CD14-positive monocyte (primary cell): ENCODE results near the gene F7. TPM values are rescaled to one million over a fixed set of nuclear protein-coding genes. Genes with fewer than 3 reads are reported as not detected.

Experiments
- DNase-seq, 3 donors: peaks; one replicate each; pipeline ENCODE4 v3.0.0-alpha.2; 2011 to 2022
- H2AFZ ChIP-seq: 2 replicates; pipeline ENCODE4 v1.6.0; 2012; ENCODE audit warnings: mild to moderate bottlenecking, low read depth, low read length, inconsistent platforms; ENCODE audit not compliant: insufficient read depth, poor library complexity, severe bottlenecking
- H3K27ac ChIP-seq, 2 donors: 1 replicate in 1 of 2; 2 replicates in 1 of 2; pipeline ENCODE4 v1.5.1; 2012 to 2013; ENCODE audit warnings: low read length in 2 of 2, control low read depth in 1 of 2, inconsistent platforms in 1 of 2, low read depth in 1 of 2, mild to moderate bottlenecking in 1 of 2
- H3K27me3 ChIP-seq, 2 donors: one replicate each; pipeline versions ENCODE4 v1.6.0 to v1.6.1; 2011 to 2013; ENCODE audit warnings: low read length in 2 of 2; ENCODE audit not compliant: control insufficient read depth in 2 of 2, insufficient read depth in 2 of 2
- H3K36me3 ChIP-seq, 2 donors: replicated peaks in 1 of 2; 1 replicate in 1 of 2; 2 replicates in 1 of 2; pipeline versions ENCODE4 v1.5.1 to v1.6.1; 2012 to 2013; ENCODE audit warnings: low read length in 2 of 2, control low read depth in 1 of 2, inconsistent platforms in 1 of 2, mild to moderate bottlenecking in 1 of 2; ENCODE audit not compliant: insufficient read depth in 2 of 2, control insufficient read depth in 1 of 2
- H3K4me1 ChIP-seq, 2 donors: 1 replicate in 1 of 2; 2 replicates in 1 of 2; pipeline versions ENCODE4 v1.5.1 to v1.6.1; 2012 to 2013; ENCODE audit warnings: low read length in 2 of 2, control low read depth in 1 of 2, inconsistent platforms in 1 of 2, mild to moderate bottlenecking in 1 of 2, moderate library complexity in 1 of 2; ENCODE audit not compliant: insufficient read depth in 2 of 2, control insufficient read depth in 1 of 2
- H3K4me2 ChIP-seq: replicated peaks from 2 replicates; pipeline ENCODE3; 2012; ENCODE audit warnings: low read length, moderate library complexity, mild to moderate bottlenecking; ENCODE audit not compliant: poor library complexity, severe bottlenecking; ENCODE audit errors: extremely low read depth
- H3K4me3 ChIP-seq, 3 experiments: fragments of 200-600 bp in 1 of 3; sonication (generic) in 1 of 3; replicated peaks in 1 of 3; 1 replicate in 2 of 3; 2 replicates in 1 of 3; pipeline ENCODE4 v1.5.1; 2011 to 2013; ENCODE audit warnings: low read length in 3 of 3, mild to moderate bottlenecking in 3 of 3, control low read depth in 2 of 3, low read depth in 2 of 3, inconsistent platforms in 1 of 3, moderate library complexity in 1 of 3
- H3K79me2 ChIP-seq: 2 replicates; pipeline ENCODE4 v1.6.0; 2012; ENCODE audit warnings: mild to moderate bottlenecking, control low read depth, inconsistent platforms, low read length, moderate library complexity; ENCODE audit not compliant: insufficient read depth
- H3K9ac ChIP-seq: 2 replicates; pipeline ENCODE4 v1.6.0; 2017; ENCODE audit warnings: low read length, mild to moderate bottlenecking; ENCODE audit not compliant: insufficient read depth, poor library complexity, severe bottlenecking
- H3K9me3 ChIP-seq, 2 donors: replicated peaks in 1 of 2; 1 replicate in 1 of 2; 2 replicates in 1 of 2; pipeline versions ENCODE4 v1.5.1 to v1.6.1; 2012 to 2013; ENCODE audit warnings: low read length in 2 of 2, control low read depth in 1 of 2; ENCODE audit not compliant: control insufficient read depth in 1 of 2, insufficient read depth in 1 of 2
- H4K20me1 ChIP-seq: 2 replicates; pipeline ENCODE4 v1.6.0; 2012; ENCODE audit warnings: mild to moderate bottlenecking, low read length, control low read depth, moderate library complexity; ENCODE audit not compliant: insufficient read depth
- H3K27ac Mint-ChIP-seq, 7 donors: one replicate each; pipeline ENCODE4 v1.8.0; 2020; ENCODE audit warnings: mild to moderate bottlenecking in 7 of 7, mixed read lengths in 7 of 7, moderate library complexity in 6 of 7, inconsistent platforms in 2 of 7
- H3K27me3 Mint-ChIP-seq, 3 donors: one replicate each; pipeline ENCODE4 v1.8.0; 2021 to 2022; ENCODE audit warnings: low read depth in 3 of 3, mild to moderate bottlenecking in 3 of 3, mixed read lengths in 3 of 3, moderate library complexity in 3 of 3, inconsistent platforms in 1 of 3
- H3K36me3 Mint-ChIP-seq, 2 donors: one replicate each; pipeline ENCODE4 v1.8.0; 2020; ENCODE audit warnings: mixed read lengths in 2 of 2, inconsistent platforms in 1 of 2, mild to moderate bottlenecking in 1 of 2
- H3K4me1 Mint-ChIP-seq: one replicate; pipeline ENCODE4 v1.8.0; 2020; ENCODE audit warnings: mild to moderate bottlenecking, mixed read lengths
- H3K4me3 Mint-ChIP-seq, 2 donors: one replicate each; pipeline ENCODE4 v1.8.0; 2020; ENCODE audit warnings: mild to moderate bottlenecking in 2 of 2, mixed read lengths in 2 of 2, moderate library complexity in 1 of 2
- H3K9me3 Mint-ChIP-seq, 7 donors: one replicate each; pipeline ENCODE4 v1.8.0; 2020 to 2022; ENCODE audit warnings: mixed read lengths in 7 of 7, mild to moderate bottlenecking in 6 of 7, moderate library complexity in 6 of 7, inconsistent platforms in 2 of 7
- CTCF ChIP-seq: fragments of 200-600 bp; IDR thresholded peaks from one replicate; pipeline ENCODE4 v1.8.0; 2022; ENCODE audit warnings: antibody characterized with exemption, mild to moderate bottlenecking
- WGBS: methylation state at CpG from one replicate; pipeline ENCODE4 v1.1.5; 2013; ENCODE audit warnings: missing lambda C conversion rate; ENCODE audit not compliant: insufficient coverage; 5-methylcytosine and 5-hydroxymethylcytosine counted together
- intact Hi-C, 2 donors: fragments of 100-400 bp; cut with micrococcal nuclease; formaldehyde crosslinking; loops; one replicate each; pipeline versions ENCODE4 v1.15.0 to v1.15.1; 2023
- polyA plus RNA-seq, 3 donors: library from polyadenylated mRNA; depleted of rRNA in 1 of 3; unstranded in 2 of 3; stranded (reverse) in 1 of 3; fragments of 300-500 nt in 2 of 3; fragments of >200 nt in 1 of 3; fragmentation: Illumina TruSeq in 2 of 3; gene quantifications; 1 replicate in 2 of 3; 2 replicates in 1 of 3; pipeline ENCODE4 v1.2.3, GENCODE V29; 2012 to 2021

Gene F7
- polyA plus RNA-seq, 3 donors, result not detected

GRCh38 chr13:113112893-113113845 is 7.6 kb downstream of the F7 start:
- Mint-ChIP-seq H3K4me3 (no peak overlapping the region), H3K36me3 (no peaks in the 10 kb centered on the region), H3K9me3 (peaks cover 0 to 12% (median 11%) of the 10 kb centered on the region in 7 donors), H3K4me1 (no peaks in the 10 kb centered on the region), H3K27me3 (peaks cover 7 to 26% (median 20%) of the 10 kb centered on the region in 3 donors), H3K27ac (no peak overlapping the region)
- no peaks in the 10 kb centered on the region for H4K20me1 ChIP-seq
- peaks cover 12 to 13% of the 10 kb centered on the region in 2 donors for H3K9me3 ChIP-seq
- H2AFZ ChIP-seq, result no peak overlapping the region
- 29% methylated on average over 4 of the region's 9 CpGs for WGBS
- DNase-seq, result no peak
- no peak overlapping the region for H3K27ac ChIP-seq
- no peak overlapping the region for H3K9ac ChIP-seq
- no peaks in the 10 kb centered on the region for H3K36me3 ChIP-seq
- no peaks in the 10 kb centered on the region for H3K79me2 ChIP-seq
- intact Hi-C loops, result no loop called here
- H3K4me3 ChIP-seq, result no peak overlapping the region
- H3K4me2 ChIP-seq, result no peak overlapping the region
- no peak for TF ChIP-seq CTCF
- H3K4me1 ChIP-seq, result no peaks in the 10 kb centered on the region
- H3K27me3 ChIP-seq, result peaks cover 10 to 28% of the 10 kb centered on the region in 2 donors

GRCh38 chr13:113113846-113114271 is 8.3 kb downstream of the F7 start:
- Histone ChIP-seq H3K4me2 (no peak overlapping the region), H3K27ac (no peak overlapping the region), H2AFZ (no peak overlapping the region), H3K27me3 (peaks cover 10 to 28% of the 10 kb centered on the region in 2 donors), H3K4me3 (no peak overlapping the region), H3K9me3 (peaks cover 7 to 10% of the 10 kb centered on the region in 2 donors), H3K9ac (no peak overlapping the region), H3K79me2 (no peaks in the 10 kb centered on the region), H3K4me1 (no peaks in the 10 kb centered on the region), H4K20me1 (no peaks in the 10 kb centered on the region), H3K36me3 (no peaks in the 10 kb centered on the region)
- no peak for DNase-seq
- Mint-ChIP-seq H3K36me3 (no peaks in the 10 kb centered on the region), H3K27ac (no peak overlapping the region), H3K4me3 (no peak overlapping the region), H3K4me1 (no peaks in the 10 kb centered on the region), H3K9me3 (peaks cover 0 to 12% (median 8%) of the 10 kb centered on the region in 7 donors), H3K27me3 (peaks cover 7 to 24% (median 20%) of the 10 kb centered on the region in 3 donors)
- no peak for TF ChIP-seq CTCF
- intact Hi-C loops, result no loop called here
- WGBS, result 95% methylated on average over 6 of the region's 8 CpGs
